K562 (cell line): ENCODE data around the gene GALNT5. TPM values are rescaled to one million over a fixed set of nuclear protein-coding genes. Genes with fewer than 3 reads are reported as not detected.

ENCODE experiments used
- polyA plus RNA-seq, 8 experiments: library from polyadenylated mRNA; depleted of rRNA in 4 of 8; stranded (reverse) in 5 of 8; unstranded in 3 of 8; fragments of >200 nt; fragmentation: Nextera tagmentation in 2 of 8; fragmentation: Illumina TruSeq in 1 of 8; extraction: Ambion mirVana in 2 of 8; extraction: Trizol in 1 of 8; gene quantifications; 2 replicates each; pipeline versions ENCODE4 v1.2.1 to v1.2.3, GENCODE V29; 2011 to 2014; ENCODE audit warnings: inconsistent platforms in 1 of 8, missing spikeins in 1 of 8
- total RNA-seq, 7 experiments: library from RNA; depleted of rRNA in 6 of 7; stranded (reverse); fragments of >200 nt in 6 of 7; fragmentation: Illumina TruSeq in 2 of 7; extraction: Trizol in 2 of 7; gene quantifications; 2 replicates each; pipeline versions ENCODE4 v1.2.1 to v1.2.3, GENCODE V29; 2011 to 2021; ENCODE audit warnings: low replicate concordance in 1 of 7

The GALNT5 gene
- total and polyA plus RNA-seq, 9 of the 15 experiments (the other 6 are each of a cell fraction or from before 2014, with no cell fraction given) = 21.6 to 73.0 (median 54.7) TPM

Other genes starting within 250 kb of the GALNT5 start
- not detected in 2 replicates for gene ERMN, start 68.1 kb downstream of the GALNT5 start, total RNA-seq (2014; rRNA removed)
- gene ERMN, start 68.1 kb downstream of the GALNT5 start, total RNA-seq (2014; rRNA removed; fragmentation: Illumina TruSeq; extraction: Trizol) = 0.07 and 0.10 TPM in 2 replicates
- 0.04 TPM in 1 of 2 replicates, not detected in the other for gene ERMN, start 68.1 kb downstream of the GALNT5 start, total RNA-seq (2015; rRNA removed; fragmentation: Illumina TruSeq; extraction: Trizol)
- not detected in 2 replicates for gene ERMN, start 68.1 kb downstream of the GALNT5 start, total RNA-seq (2021)
- gene ERMN, start 68.1 kb downstream of the GALNT5 start, polyA plus RNA-seq (2011; rRNA removed) = 0.11 and 0.14 TPM in 2 replicates
- 0.03 TPM in 1 of 2 replicates, not detected in the other for gene ERMN, start 68.1 kb downstream of the GALNT5 start, polyA plus RNA-seq (2014; fragmentation: Illumina TruSeq; extraction: Trizol)
- under 1 TPM; 0.03 to 0.07 TPM for gene ERMN, start 68.1 kb downstream of the GALNT5 start, polyA plus RNA-seq (2014; fragmentation: Nextera tagmentation; extraction: Ambion mirVana)
- not detected in 2 replicates for gene ERMN, start 68.1 kb downstream of the GALNT5 start, polyA plus RNA-seq (2014; rRNA removed)
- 0.12 TPM in 1 of 2 replicates, not detected in the other for gene CYTIP, start 186.4 kb downstream of the GALNT5 start, total RNA-seq (2014; rRNA removed)
- 0.16 and 0.29 TPM in 2 replicates for gene CYTIP, start 186.4 kb downstream of the GALNT5 start, total RNA-seq (2014; rRNA removed; fragmentation: Illumina TruSeq; extraction: Trizol)
- 0.23 and 0.33 TPM in 2 replicates for gene CYTIP, start 186.4 kb downstream of the GALNT5 start, total RNA-seq (2015; rRNA removed; fragmentation: Illumina TruSeq; extraction: Trizol)
- gene CYTIP, start 186.4 kb downstream of the GALNT5 start, total RNA-seq (2021) = 0.33 and 0.42 TPM in 2 replicates
- gene CYTIP, start 186.4 kb downstream of the GALNT5 start, polyA plus RNA-seq (2011; rRNA removed) = 0.08 and 0.13 TPM in 2 replicates
- gene CYTIP, start 186.4 kb downstream of the GALNT5 start, polyA plus RNA-seq (2014; fragmentation: Illumina TruSeq; extraction: Trizol) = 0.12 and 0.24 TPM in 2 replicates
- under 1 TPM; 0.10 to 0.35 TPM for gene CYTIP, start 186.4 kb downstream of the GALNT5 start, polyA plus RNA-seq (2014; fragmentation: Nextera tagmentation; extraction: Ambion mirVana)
- gene CYTIP, start 186.4 kb downstream of the GALNT5 start, polyA plus RNA-seq (2014; rRNA removed) = 0.03 and 0.22 TPM in 2 replicates